Measurements from ENCODE around the gene MEA1. TPM values are rescaled to one million over a fixed set of nuclear protein-coding genes. Genes with fewer than 3 reads are reported as not detected.

MEA1 gene
- 84.9 TPM for polyA plus RNA-seq (2013, experiment 1 of 2)
- 88.1 TPM for polyA plus RNA-seq (2013, experiment 2 of 2)

GRCh38 chr6:43013843-43014433 lies at the start of gene MEA1, which contains the start of gene KLHDC3:
MEA1 (minus strand) TSS chr6:43013946; CDS start chr6:43013813, 133 bp downstream.
KLHDC3 (plus strand) TSS chr6:43014249; CDS start chr6:43017193, 2,944 bp downstream.
- peak within 1 kb of the TSS; percentile 95 for H4K91ac ChIP-seq (ENCODE audit: low read length)
- H2AK5ac ChIP-seq (ENCODE audit: low read length, severe bottlenecking) = peak within 1 kb of the TSS; percentile 86
- peak within 1 kb of the TSS; percentile 18 for H2AFZ ChIP-seq (ENCODE audit: low read depth, low read length)
- peak within 1 kb of the TSS; percentile 31 for H2BK15ac ChIP-seq (ENCODE audit: low read depth, poor library complexity, severe bottlenecking)
- H4K8ac ChIP-seq (ENCODE audit: low read length) = peak within 1 kb of the TSS; percentile 95
- H2BK12ac ChIP-seq (ENCODE audit: low read length in 2 of 2) = no peak within 1 kb of the TSS
- H3K14ac ChIP-seq (ENCODE audit: low read length in 2 of 2) = peak within 1 kb of the TSS in 1 of 2 experiments; percentile 91
- H3K4ac ChIP-seq (ENCODE audit: low read depth in 1 of 2, low read length in 2 of 2) = peak within 1 kb of the TSS; percentile 77 to 83
- H2BK120ac ChIP-seq (ENCODE audit: low read depth, low read length) = peak within 1 kb of the TSS; percentile 89
- H3K27me3 ChIP-seq (ENCODE audit: control insufficient read depth in 1 of 2, insufficient read depth in 1 of 2, low read length in 2 of 2) = no peaks in the 10 kb centered on the region
- no peaks in the 10 kb centered on the region for H3K9me3 ChIP-seq (ENCODE audit: control insufficient read depth, low read length)
- peaks cover 29% of the 10 kb centered on the region for H3K4me1 ChIP-seq (ENCODE audit: control insufficient read depth, insufficient read depth, low read depth, low read length)
- under 1% methylated on average over 51 of the region's 51 CpGs for WGBS
- H3K36me3 ChIP-seq (ENCODE audit: control insufficient read depth in 1 of 2, insufficient read depth in 2 of 2, low read depth in 1 of 2, low read length in 2 of 2) = peaks cover 62 to 63% of the 10 kb centered on the region in 2 experiments
- H3K4me2 ChIP-seq (ENCODE audit: low read length, poor library complexity, severe bottlenecking) = peak within 1 kb of the TSS; percentile 84
- H3K27ac ChIP-seq (ENCODE audit: low read length, poor library complexity, severe bottlenecking) = peak within 1 kb of the TSS; percentile 72
- H3K4me3 ChIP-seq (ENCODE audit: insufficient read depth in 1 of 2, low read depth in 1 of 2, low read length in 2 of 2) = peak within 1 kb of the TSS; percentile 93 to 100
- H3K9ac ChIP-seq (ENCODE audit: low read length) = peak within 1 kb of the TSS; percentile 99
- peak within 1 kb of the TSS in 1 of 2 experiments; percentile 75 for H3K23ac ChIP-seq (ENCODE audit: low read length in 2 of 2)
- H2BK5ac ChIP-seq (ENCODE audit: low read depth, low read length, poor library complexity, severe bottlenecking) = peak within 1 kb of the TSS; percentile 53
- H3K18ac ChIP-seq (ENCODE audit: low read depth in 1 of 2, low read length in 2 of 2) = peak within 1 kb of the TSS; percentile 83 to 97
- peak; percentile 100 for DNase-seq
- H3K79me1 ChIP-seq (replicated peaks; ENCODE audit: low read length, poor library complexity, severe bottlenecking) = peaks cover 31% of the 10 kb centered on the region

GRCh38 chr6:43062818-43063217 lies 49.1 kb upstream of the MEA1 start:
- Histone ChIP-seq H3K27ac (ENCODE audit: low read length, poor library complexity, severe bottlenecking) (no peak overlapping the region), H3K9me3 (ENCODE audit: control insufficient read depth, low read length) (no peaks in the 10 kb centered on the region), H2BK5ac (ENCODE audit: low read depth, low read length, poor library complexity, severe bottlenecking) (no peak overlapping the region), H3K23ac (ENCODE audit: low read length in 2 of 2) (no peak overlapping the region), H2BK120ac (ENCODE audit: low read depth, low read length) (no peak overlapping the region), H3K4me1 (ENCODE audit: control insufficient read depth, insufficient read depth, low read depth, low read length) (peaks cover 11% of the 10 kb centered on the region), H3K79me1 (replicated peaks; ENCODE audit: low read length, poor library complexity, severe bottlenecking) (peaks cover 17% of the 10 kb centered on the region), H3K14ac (ENCODE audit: low read length in 2 of 2) (no peak overlapping the region), H3K4me2 (ENCODE audit: low read length, poor library complexity, severe bottlenecking) (no peak overlapping the region), H3K36me3 (ENCODE audit: control insufficient read depth in 1 of 2, insufficient read depth in 2 of 2, low read depth in 1 of 2, low read length in 2 of 2) (peaks cover 32 to 37% of the 10 kb centered on the region in 2 experiments), H2BK12ac (ENCODE audit: low read length in 2 of 2) (no peak overlapping the region), H3K18ac (ENCODE audit: low read depth in 1 of 2, low read length in 2 of 2) (no peak overlapping the region), H3K4me3 (ENCODE audit: insufficient read depth in 1 of 2, low read depth in 1 of 2, low read length in 2 of 2) (no peak overlapping the region), H3K4ac (ENCODE audit: low read depth in 1 of 2, low read length in 2 of 2) (no peak overlapping the region), H4K91ac (ENCODE audit: low read length) (no peak overlapping the region), H3K9ac (ENCODE audit: low read length) (no peak overlapping the region), H2AK5ac (ENCODE audit: low read length, severe bottlenecking) (peak overlapping the region; percentile 10), H2BK15ac (ENCODE audit: low read depth, poor library complexity, severe bottlenecking) (no peak overlapping the region), H4K8ac (ENCODE audit: low read length) (no peak overlapping the region), H2AFZ (ENCODE audit: low read depth, low read length) (no peak overlapping the region), H3K27me3 (ENCODE audit: control insufficient read depth in 1 of 2, insufficient read depth in 1 of 2, low read length in 2 of 2) (no peaks in the 10 kb centered on the region)
- DNase-seq = no peak
- WGBS = 95% methylated on average over 12 of the region's 12 CpGs

- H3K4me3 ChIP-seq (ENCODE audit: insufficient read depth in 1 of 2, low read depth in 1 of 2, low read length in 2 of 2) = no peak overlapping the region
- H3K9me3 ChIP-seq (ENCODE audit: control insufficient read depth, low read length) = no peaks in the 10 kb centered on the region
- no peak overlapping the region for H3K9ac ChIP-seq (ENCODE audit: low read length)
- H2BK12ac ChIP-seq (ENCODE audit: low read length in 2 of 2) = no peak overlapping the region
- no peak overlapping the region for H2AFZ ChIP-seq (ENCODE audit: low read depth, low read length)
- H3K79me1 ChIP-seq (replicated peaks; ENCODE audit: low read length, poor library complexity, severe bottlenecking) = peaks cover 17% of the 10 kb centered on the region
- H2AK5ac ChIP-seq (ENCODE audit: low read length, severe bottlenecking) = no peak overlapping the region
- WGBS = 57% methylated on average over 2 of the region's 2 CpGs
- H3K36me3 ChIP-seq (ENCODE audit: control insufficient read depth in 1 of 2, insufficient read depth in 2 of 2, low read depth in 1 of 2, low read length in 2 of 2) = peaks cover 40 to 41% of the 10 kb centered on the region in 2 experiments
- H2BK15ac ChIP-seq (ENCODE audit: low read depth, poor library complexity, severe bottlenecking) = no peak overlapping the region
- no peak overlapping the region for H3K18ac ChIP-seq (ENCODE audit: low read depth in 1 of 2, low read length in 2 of 2)
- H4K8ac ChIP-seq (ENCODE audit: low read length) = no peak overlapping the region
- H3K27ac ChIP-seq (ENCODE audit: low read length, poor library complexity, severe bottlenecking) = no peak overlapping the region
- no peak for DNase-seq
- no peak overlapping the region for H2BK120ac ChIP-seq (ENCODE audit: low read depth, low read length)
- no peaks in the 10 kb centered on the region for H3K27me3 ChIP-seq (ENCODE audit: control insufficient read depth in 1 of 2, insufficient read depth in 1 of 2, low read length in 2 of 2)
- H3K14ac ChIP-seq (ENCODE audit: low read length in 2 of 2) = no peak overlapping the region
- H2BK5ac ChIP-seq (ENCODE audit: low read depth, low read length, poor library complexity, severe bottlenecking) = no peak overlapping the region
- H3K4ac ChIP-seq (ENCODE audit: low read depth in 1 of 2, low read length in 2 of 2) = no peak overlapping the region
- H3K23ac ChIP-seq (ENCODE audit: low read length in 2 of 2) = no peak overlapping the region
- peaks cover 11% of the 10 kb centered on the region for H3K4me1 ChIP-seq (ENCODE audit: control insufficient read depth, insufficient read depth, low read depth, low read length)
- no peak overlapping the region for H4K91ac ChIP-seq (ENCODE audit: low read length)
- no peak overlapping the region for H3K4me2 ChIP-seq (ENCODE audit: low read length, poor library complexity, severe bottlenecking)
Measured at GRCh38 chr6:43061861-43062260, 48.1 kb upstream of the MEA1 start.

- no peak overlapping the region for H2AK5ac ChIP-seq (ENCODE audit: low read length, severe bottlenecking)
Measured at GRCh38 chr6:43060755-43061633, 47.2 kb upstream of the MEA1 start.

More at GRCh38 chr6:43060755-43061633, 47.2 kb upstream of the MEA1 start:
- H2AFZ ChIP-seq (ENCODE audit: low read depth, low read length) = no peak overlapping the region
- H3K14ac ChIP-seq (ENCODE audit: low read length in 2 of 2) = no peak overlapping the region
- H3K9ac ChIP-seq (ENCODE audit: low read length) = peak overlapping the region; percentile 99
- peak overlapping the region in 1 of 2 experiments; percentile 99 for H3K4me3 ChIP-seq (ENCODE audit: insufficient read depth in 1 of 2, low read depth in 1 of 2, low read length in 2 of 2)
- H4K8ac ChIP-seq (ENCODE audit: low read length) = no peak overlapping the region
- no peak overlapping the region for H2BK5ac ChIP-seq (ENCODE audit: low read depth, low read length, poor library complexity, severe bottlenecking)
- H3K9me3 ChIP-seq (ENCODE audit: control insufficient read depth, low read length) = no peaks in the 10 kb centered on the region
- H3K23ac ChIP-seq (ENCODE audit: low read length in 2 of 2) = no peak overlapping the region
- H2BK120ac ChIP-seq (ENCODE audit: low read depth, low read length) = no peak overlapping the region
- WGBS = 88% methylated on average over 12 of the region's 12 CpGs
- no peak overlapping the region for H2BK12ac ChIP-seq (ENCODE audit: low read length in 2 of 2)
- H3K18ac ChIP-seq (ENCODE audit: low read depth in 1 of 2, low read length in 2 of 2) = no peak overlapping the region
- H4K91ac ChIP-seq (ENCODE audit: low read length) = no peak overlapping the region
- no peak overlapping the region for H3K27ac ChIP-seq (ENCODE audit: low read length, poor library complexity, severe bottlenecking)
- H3K4me1 ChIP-seq (ENCODE audit: control insufficient read depth, insufficient read depth, low read depth, low read length) = peaks cover 11% of the 10 kb centered on the region
- no peaks in the 10 kb centered on the region for H3K27me3 ChIP-seq (ENCODE audit: control insufficient read depth in 1 of 2, insufficient read depth in 1 of 2, low read length in 2 of 2)
- H3K4ac ChIP-seq (ENCODE audit: low read depth in 1 of 2, low read length in 2 of 2) = peak overlapping the region in 1 of 2 experiments; percentile 61
- no peak for DNase-seq
- peaks cover 17% of the 10 kb centered on the region for H3K79me1 ChIP-seq (replicated peaks; ENCODE audit: low read length, poor library complexity, severe bottlenecking)
- H3K36me3 ChIP-seq (ENCODE audit: control insufficient read depth in 1 of 2, insufficient read depth in 2 of 2, low read depth in 1 of 2, low read length in 2 of 2) = peaks cover 35 to 40% of the 10 kb centered on the region in 2 experiments
- H2BK15ac ChIP-seq (ENCODE audit: low read depth, poor library complexity, severe bottlenecking) = no peak overlapping the region
- peak overlapping the region; percentile 86 for H3K4me2 ChIP-seq (ENCODE audit: low read length, poor library complexity, severe bottlenecking)
